ENCODE results near the gene HABP2.

HABP2 gene

GRCh38 chr10:113552701-113553100 is at the start of gene HABP2:
HABP2 (plus strand) TSS chr10:113553053; CDS start chr10:113553122, 69 bp downstream.
- no peaks in the 10 kb centered on the region for H3K4me1 Mint-ChIP-seq (ENCODE audit: low read depth)
- H3K36me3 Mint-ChIP-seq = no peaks in the 10 kb centered on the region
- H3K9me3 Mint-ChIP-seq (ENCODE audit: low read depth) = no peaks in the 10 kb centered on the region
- no peak within 1 kb of the TSS for H3K27ac Mint-ChIP-seq
- no peaks in the 10 kb centered on the region for H3K27me3 Mint-ChIP-seq
- no peak within 1 kb of the TSS for H3K4me3 Mint-ChIP-seq

GRCh38 chr10:113503930-113504329 is 48.9 kb upstream of the HABP2 start:
- Mint-ChIP-seq H3K4me1 (ENCODE audit: low read depth) (no peaks in the 10 kb centered on the region), H3K36me3 (no peaks in the 10 kb centered on the region), H3K9me3 (ENCODE audit: low read depth) (no peaks in the 10 kb centered on the region), H3K4me3 (no peak overlapping the region), H3K27me3 (peaks cover 8% of the 10 kb centered on the region), H3K27ac (no peak overlapping the region)

GRCh38 chr10:113504423-113504822 is 48.4 kb upstream of the HABP2 start:
- H3K27me3 Mint-ChIP-seq = peaks cover 9% of the 10 kb centered on the region

GRCh38 chr10:113506476-113506875 is 46.4 kb upstream of the HABP2 start:
- no peaks in the 10 kb centered on the region for H3K36me3 Mint-ChIP-seq
- no peak overlapping the region for H3K27ac Mint-ChIP-seq
- H3K4me1 Mint-ChIP-seq (ENCODE audit: low read depth) = no peaks in the 10 kb centered on the region
- peaks cover 10% of the 10 kb centered on the region for H3K9me3 Mint-ChIP-seq (ENCODE audit: low read depth)
- no peak overlapping the region for H3K4me3 Mint-ChIP-seq
- H3K27me3 Mint-ChIP-seq = peaks cover 8% of the 10 kb centered on the region

More at GRCh38 chr10:113504423-113504822, 48.4 kb upstream of the HABP2 start:
- no peak overlapping the region for H3K27ac Mint-ChIP-seq
- H3K4me1 Mint-ChIP-seq (ENCODE audit: low read depth) = no peaks in the 10 kb centered on the region
- no peaks in the 10 kb centered on the region for H3K36me3 Mint-ChIP-seq
- H3K4me3 Mint-ChIP-seq = no peak overlapping the region
- H3K9me3 Mint-ChIP-seq (ENCODE audit: low read depth) = no peaks in the 10 kb centered on the region

GRCh38 chr10:113511419-113511818 is 41.4 kb upstream of the HABP2 start:
- Mint-ChIP-seq H3K36me3 (no peaks in the 10 kb centered on the region), H3K27ac (no peak overlapping the region), H3K4me1 (ENCODE audit: low read depth) (no peaks in the 10 kb centered on the region), H3K4me3 (no peak overlapping the region), H3K27me3 (peaks cover 10% of the 10 kb centered on the region), H3K9me3 (ENCODE audit: low read depth) (peaks cover 15% of the 10 kb centered on the region)

- H3K27ac Mint-ChIP-seq = no peak overlapping the region
- H3K27me3 Mint-ChIP-seq = peaks cover 3% of the 10 kb centered on the region
- H3K4me1 Mint-ChIP-seq (ENCODE audit: low read depth) = no peaks in the 10 kb centered on the region
- H3K4me3 Mint-ChIP-seq = no peak overlapping the region
- no peaks in the 10 kb centered on the region for H3K36me3 Mint-ChIP-seq
- peaks cover 15% of the 10 kb centered on the region for H3K9me3 Mint-ChIP-seq (ENCODE audit: low read depth)
These were observed 37.7 kb upstream of the HABP2 start for GRCh38 chr10:113515161-113515560.

GRCh38 chr10:113515601-113516000 is 37.3 kb upstream of the HABP2 start:
- Mint-ChIP-seq H3K4me1 (ENCODE audit: low read depth) (no peaks in the 10 kb centered on the region), H3K27ac (no peak overlapping the region), H3K27me3 (peaks cover 3% of the 10 kb centered on the region), H3K9me3 (ENCODE audit: low read depth) (peaks cover 10% of the 10 kb centered on the region), H3K36me3 (no peaks in the 10 kb centered on the region), H3K4me3 (no peak overlapping the region)

GRCh38 chr10:113516061-113516460 is 36.8 kb upstream of the HABP2 start:
- Mint-ChIP-seq H3K27ac (no peak overlapping the region), H3K4me1 (ENCODE audit: low read depth) (no peaks in the 10 kb centered on the region), H3K27me3 (peaks cover 6% of the 10 kb centered on the region), H3K9me3 (ENCODE audit: low read depth) (peaks cover 6% of the 10 kb centered on the region), H3K4me3 (no peak overlapping the region), H3K36me3 (no peaks in the 10 kb centered on the region)

- H3K4me1 Mint-ChIP-seq (ENCODE audit: low read depth) = no peaks in the 10 kb centered on the region
- no peak overlapping the region for H3K4me3 Mint-ChIP-seq
- H3K36me3 Mint-ChIP-seq = no peaks in the 10 kb centered on the region
- H3K27ac Mint-ChIP-seq = no peak overlapping the region
- no peaks in the 10 kb centered on the region for H3K9me3 Mint-ChIP-seq (ENCODE audit: low read depth)
- peaks cover 7% of the 10 kb centered on the region for H3K27me3 Mint-ChIP-seq
These were observed 35.5 kb upstream of the HABP2 start for GRCh38 chr10:113517165-113517900.

GRCh38 chr10:113517901-113518260 is 35.0 kb upstream of the HABP2 start:
- Mint-ChIP-seq H3K9me3 (ENCODE audit: low read depth) (no peaks in the 10 kb centered on the region), H3K4me3 (no peak overlapping the region), H3K27me3 (peaks cover 7% of the 10 kb centered on the region), H3K36me3 (no peaks in the 10 kb centered on the region), H3K4me1 (ENCODE audit: low read depth) (no peaks in the 10 kb centered on the region), H3K27ac (no peak overlapping the region)

GRCh38 chr10:113518415-113518814 is 34.4 kb upstream of the HABP2 start:
- Mint-ChIP-seq H3K9me3 (ENCODE audit: low read depth) (no peaks in the 10 kb centered on the region), H3K27ac (no peak overlapping the region), H3K36me3 (no peaks in the 10 kb centered on the region), H3K4me3 (no peak overlapping the region), H3K27me3 (peaks cover 7% of the 10 kb centered on the region), H3K4me1 (ENCODE audit: low read depth) (no peaks in the 10 kb centered on the region)

GRCh38 chr10:113518816-113519591 is 33.8 kb upstream of the HABP2 start:
- Mint-ChIP-seq H3K27me3 (peaks cover 5% of the 10 kb centered on the region), H3K36me3 (no peaks in the 10 kb centered on the region), H3K9me3 (ENCODE audit: low read depth) (no peaks in the 10 kb centered on the region), H3K4me3 (no peak overlapping the region), H3K4me1 (ENCODE audit: low read depth) (no peaks in the 10 kb centered on the region), H3K27ac (no peak overlapping the region)

- Mint-ChIP-seq H3K9me3 (ENCODE audit: low read depth) (no peaks in the 10 kb centered on the region), H3K36me3 (no peaks in the 10 kb centered on the region), H3K4me3 (no peak overlapping the region), H3K27me3 (peaks cover 5% of the 10 kb centered on the region), H3K27ac (no peak overlapping the region), H3K4me1 (ENCODE audit: low read depth) (no peaks in the 10 kb centered on the region)
These were observed 33.2 kb upstream of the HABP2 start for GRCh38 chr10:113519681-113520115.

- H3K27ac Mint-ChIP-seq = no peak overlapping the region
- H3K9me3 Mint-ChIP-seq (ENCODE audit: low read depth) = no peaks in the 10 kb centered on the region
- H3K27me3 Mint-ChIP-seq = peaks cover 4% of the 10 kb centered on the region
These were observed 32.6 kb upstream of the HABP2 start for GRCh38 chr10:113520261-113520660.

GRCh38 chr10:113520690-113521474 is 32.0 kb upstream of the HABP2 start:
- Mint-ChIP-seq H3K27ac (no peak overlapping the region), H3K36me3 (no peaks in the 10 kb centered on the region), H3K27me3 (peaks cover 4% of the 10 kb centered on the region), H3K9me3 (ENCODE audit: low read depth) (no peaks in the 10 kb centered on the region), H3K4me1 (ENCODE audit: low read depth) (no peaks in the 10 kb centered on the region), H3K4me3 (no peak overlapping the region)

More at GRCh38 chr10:113520261-113520660, 32.6 kb upstream of the HABP2 start:
- H3K4me1 Mint-ChIP-seq (ENCODE audit: low read depth) = no peaks in the 10 kb centered on the region
- no peaks in the 10 kb centered on the region for H3K36me3 Mint-ChIP-seq
- H3K4me3 Mint-ChIP-seq = no peak overlapping the region
